Suprapubic skin (tissue), 4 donors: Measurements from ENCODE around the gene TMEM163. TPM values are rescaled to one million over a fixed set of nuclear protein-coding genes. Genes with fewer than 3 reads are reported as not detected.

ENCODE experiments used
- DNase-seq, 2 donors: peaks; one replicate each; pipeline ENCODE4 v3.0.0-alpha.2; 2019; ENCODE audit warnings: low spot score in 2 of 2
- H3K27ac ChIP-seq: fragments of 200-600 bp; sonication (generic); one replicate; pipeline ENCODE4 v1.5.1; 2019
- H3K27me3 ChIP-seq: fragments of 200-600 bp; sonication (generic); one replicate; pipeline ENCODE4 v1.5.1; 2019
- H3K36me3 ChIP-seq: fragments of 200-600 bp; sonication (generic); one replicate; pipeline ENCODE4 v1.5.1; 2019
- H3K4me1 ChIP-seq: fragments of 200-600 bp; sonication (generic); one replicate; pipeline ENCODE4 v1.5.1; 2019
- H3K4me3 ChIP-seq: fragments of 200-600 bp; sonication (generic); one replicate; pipeline ENCODE4 v1.5.1; 2019; ENCODE audit warnings: mild to moderate bottlenecking
- H3K9me3 ChIP-seq: fragments of 200-600 bp; sonication (generic); one replicate; pipeline ENCODE4 v1.5.1; 2019
- CTCF ChIP-seq, 2 donors: fragments of 200-600 bp in 1 of 2; fragments of 450-650 bp in 1 of 2; sonication (generic) in 1 of 2; IDR thresholded peaks; one replicate each; pipeline ENCODE4 v1.5.1; 2016 to 2019; ENCODE audit warnings: antibody characterized with exemption in 2 of 2, mild to moderate bottlenecking in 1 of 2, moderate library complexity in 1 of 2
- EP300 ChIP-seq: sonication (generic); formaldehyde crosslinking; IDR thresholded peaks from one replicate; pipeline ENCODE4 v1.6.1; 2017; ENCODE audit warnings: antibody characterized with exemption
- POLR2A ChIP-seq, 2 donors: fragments of 450-650 bp; IDR thresholded peaks; one replicate each; pipeline ENCODE4 v1.6.1; 2017; ENCODE audit warnings: antibody characterized with exemption in 2 of 2, mild to moderate bottlenecking in 2 of 2, moderate library complexity in 2 of 2
- POLR2AphosphoS5 ChIP-seq, 3 donors: sonication (generic); formaldehyde crosslinking; IDR thresholded peaks; one replicate each; pipeline ENCODE4 v1.6.1; 2017; ENCODE audit warnings: antibody characterized with exemption in 3 of 3
- WGBS: methylation state at CpG from one replicate; pipeline ENCODE4 v1.1.5; 2018; 5-methylcytosine and 5-hydroxymethylcytosine counted together
- total RNA-seq, 4 donors: library from RNA; depleted of rRNA; stranded (reverse); fragments of >200 nt; gene quantifications; one replicate each; pipeline ENCODE4 v1.1.0, GENCODE V29; 2016

Gene TMEM163
- total RNA-seq, 4 donors from 2014 or later = 0.23 to 0.72 TPM; not detected in 2

- Histone ChIP-seq H3K36me3 (peaks cover 52% of the 10 kb centered on the region), H3K4me3 (no peak overlapping the region), H3K27me3 (no peaks in the 10 kb centered on the region), H3K27ac (no peak overlapping the region), H3K4me1 (no peaks in the 10 kb centered on the region), H3K9me3 (no peaks in the 10 kb centered on the region)
- 95% methylated on average over 4 of the region's 6 CpGs for WGBS
- TF ChIP-seq CTCF (IDR thresholded peaks at IDR 0.05) (no peak), POLR2AphosphoS5 (IDR thresholded peaks at IDR 0.05) (no peak), EP300 (no peak), POLR2A (IDR thresholded peaks at IDR 0.05) (no peak)
- peak in 1 of 2 donors; percentile 39 for DNase-seq
Observed at GRCh38 chr2:134448650-134449049, 270.1 kb downstream of the TMEM163 start.

- no peak overlapping the region for H3K4me3 ChIP-seq
- H3K4me1 ChIP-seq = no peaks in the 10 kb centered on the region
- no peak for TF ChIP-seq CTCF (IDR thresholded peaks at IDR 0.05)
- no peak for TF ChIP-seq EP300
- no peak for TF ChIP-seq POLR2AphosphoS5 (IDR thresholded peaks at IDR 0.05)
- no peak for TF ChIP-seq POLR2A (IDR thresholded peaks at IDR 0.05)
- H3K9me3 ChIP-seq = no peaks in the 10 kb centered on the region
- peaks cover 59% of the 10 kb centered on the region for H3K36me3 ChIP-seq
- DNase-seq = no peak
- 91% methylated on average over 4 of the region's 4 CpGs for WGBS
- H3K27ac ChIP-seq = no peak overlapping the region
- no peaks in the 10 kb centered on the region for H3K27me3 ChIP-seq
Observed at GRCh38 chr2:134447669-134448068, 271.1 kb downstream of the TMEM163 start.

- no peak for DNase-seq
- peaks cover 62% of the 10 kb centered on the region for H3K36me3 ChIP-seq
- H3K4me3 ChIP-seq = no peak overlapping the region
- 76% methylated on average over 8 of the region's 8 CpGs for WGBS
- no peaks in the 10 kb centered on the region for H3K9me3 ChIP-seq
- H3K4me1 ChIP-seq = no peaks in the 10 kb centered on the region
- no peak for TF ChIP-seq CTCF (IDR thresholded peaks at IDR 0.05)
- no peak for TF ChIP-seq POLR2AphosphoS5 (IDR thresholded peaks at IDR 0.05)
- TF ChIP-seq POLR2A (IDR thresholded peaks at IDR 0.05) = no peak
- TF ChIP-seq EP300 = no peak
- H3K27ac ChIP-seq = no peak overlapping the region
- H3K27me3 ChIP-seq = no peaks in the 10 kb centered on the region
Observed at GRCh38 chr2:134446383-134447017, 272.3 kb downstream of the TMEM163 start.

GRCh38 chr2:134445985-134446382 is 272.8 kb downstream of the TMEM163 start:
- DNase-seq = no peak
- no peaks in the 10 kb centered on the region for H3K9me3 ChIP-seq
- H3K4me1 ChIP-seq = no peaks in the 10 kb centered on the region
- TF ChIP-seq CTCF (IDR thresholded peaks at IDR 0.05) (no peak), EP300 (no peak), POLR2AphosphoS5 (IDR thresholded peaks at IDR 0.05) (no peak), POLR2A (IDR thresholded peaks at IDR 0.05) (no peak)
- H3K27ac ChIP-seq = no peak overlapping the region
- 88% methylated on average over 10 of the region's 11 CpGs for WGBS
- H3K4me3 ChIP-seq = no peak overlapping the region
- peaks cover 62% of the 10 kb centered on the region for H3K36me3 ChIP-seq
- no peaks in the 10 kb centered on the region for H3K27me3 ChIP-seq

GRCh38 chr2:134445116-134445515 is 273.7 kb downstream of the TMEM163 start:
- no peak for TF ChIP-seq POLR2A (IDR thresholded peaks at IDR 0.05)
- no peak for TF ChIP-seq POLR2AphosphoS5 (IDR thresholded peaks at IDR 0.05)
- no peak for TF ChIP-seq EP300
- no peak for TF ChIP-seq CTCF (IDR thresholded peaks at IDR 0.05)
- Histone ChIP-seq H3K4me1 (no peaks in the 10 kb centered on the region), H3K27me3 (no peaks in the 10 kb centered on the region), H3K4me3 (no peak overlapping the region), H3K9me3 (no peaks in the 10 kb centered on the region), H3K36me3 (peaks cover 60% of the 10 kb centered on the region), H3K27ac (no peak overlapping the region)
- DNase-seq = no peak
- 100% methylated on average over 2 of the region's 4 CpGs for WGBS
